Rectal smooth muscle tissue (tissue), 1 donor: ENCODE results near the gene ANKRD26.
"Not testable (repeated sequence)": the region's sequence is repeated elsewhere in the genome, so short reads cannot be mapped to it uniquely, and the experiment has no call there.

Source experiments
- H3K27ac ChIP-seq: one replicate; pipeline ENCODE4 v1.7.0; 2013; ENCODE audit warnings: low read depth, low read length, inconsistent platforms
- H3K27me3 ChIP-seq: one replicate; pipeline ENCODE4 v1.7.0; 2013; ENCODE audit warnings: low read length; ENCODE audit not compliant: control insufficient read depth, insufficient read depth
- H3K36me3 ChIP-seq: one replicate; pipeline ENCODE4 v1.7.0; 2013; ENCODE audit warnings: low read length; ENCODE audit not compliant: control insufficient read depth, insufficient read depth
- H3K4me1 ChIP-seq: one replicate; pipeline ENCODE4 v1.7.0; 2013; ENCODE audit warnings: low read length; ENCODE audit not compliant: control insufficient read depth, insufficient read depth
- H3K4me3 ChIP-seq: one replicate; pipeline ENCODE4 v1.7.0; 2013; ENCODE audit warnings: low read length
- H3K9ac ChIP-seq: one replicate; pipeline ENCODE4 v1.7.0; 2013; ENCODE audit warnings: low read length

ANKRD26 gene

DNA sequence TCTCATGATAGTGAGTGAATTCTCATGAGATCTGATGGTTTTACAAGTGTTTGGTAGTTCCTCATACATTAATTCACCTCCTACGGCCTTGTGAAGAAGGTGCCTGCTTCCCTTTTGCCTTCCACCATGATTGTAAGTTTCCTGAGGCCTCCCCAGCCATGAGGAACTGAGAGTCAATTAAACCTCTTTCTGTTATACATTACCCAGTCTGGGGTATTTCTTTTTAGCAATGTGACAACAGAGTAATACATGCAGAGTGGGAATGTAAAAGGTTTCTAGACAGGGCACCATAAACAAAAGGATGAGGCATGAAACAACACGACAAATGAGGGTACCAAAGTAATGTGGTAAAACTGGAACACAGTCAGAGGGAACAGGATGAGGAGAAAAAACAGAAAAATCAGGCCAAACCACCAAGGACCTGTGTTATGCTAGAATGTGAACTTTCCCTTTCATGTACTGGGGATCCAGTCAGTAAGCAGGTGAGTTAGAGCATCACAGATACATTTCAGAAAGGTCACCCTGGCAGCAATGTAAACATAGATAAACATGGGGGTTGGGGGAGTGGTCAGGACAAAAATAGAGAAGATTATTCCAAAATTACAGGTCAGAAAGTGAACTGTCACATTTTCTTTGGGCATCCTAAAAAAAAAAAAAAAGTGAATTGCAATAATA is 31.9 kb downstream of the ANKRD26 start:
- Histone ChIP-seq H3K36me3 (peaks cover 8% of the 10 kb centered on the region), H3K27ac (no peak overlapping the region), H3K4me1 (no peaks in the 10 kb centered on the region), H3K4me3 (no peak overlapping the region), H3K9ac (no peak overlapping the region), H3K27me3 (no peaks in the 10 kb centered on the region)

- Histone ChIP-seq H3K36me3 (no peaks in the 10 kb centered on the region), H3K27ac (no peak overlapping the region), H3K9ac (no peak overlapping the region), H3K27me3 (no peaks in the 10 kb centered on the region), H3K4me3 (no peak overlapping the region), H3K4me1 (no peaks in the 10 kb centered on the region)
Measured at GRCh38 chr10:27065084-27065483, 35.2 kb downstream of the ANKRD26 start.

GRCh38 chr10:27052656-27053055 is 47.6 kb downstream of the ANKRD26 start:
- Histone ChIP-seq H3K27me3 (no peaks in the 10 kb centered on the region), H3K4me3 (no peak overlapping the region), H3K36me3 (no peaks in the 10 kb centered on the region), H3K27ac (no peak overlapping the region), H3K9ac (no peak overlapping the region), H3K4me1 (no peaks in the 10 kb centered on the region)

GRCh38 chr10:27045247-27045646 is 55.0 kb downstream of the ANKRD26 start:
- H3K4me3 ChIP-seq, H3K27ac ChIP-seq, H3K4me1 ChIP-seq, H3K9ac ChIP-seq, H3K36me3 ChIP-seq, H3K27me3 ChIP-seq: not testable (repeated sequence)

- H3K27ac ChIP-seq: no peak overlapping the region
- H3K4me1 ChIP-seq: no peaks in the 10 kb centered on the region
- H3K27me3 ChIP-seq: no peaks in the 10 kb centered on the region
- H3K4me3 ChIP-seq: no peak overlapping the region
- no peak overlapping the region for H3K9ac ChIP-seq
- H3K36me3 ChIP-seq: peaks cover 3% of the 10 kb centered on the region
Measured at GRCh38 chr10:27041196-27041595, 59.1 kb downstream of the ANKRD26 start.

GRCh38 chr10:27038168-27038567 is 62.1 kb downstream of the ANKRD26 start:
- H3K4me1 ChIP-seq: no peaks in the 10 kb centered on the region
- no peak overlapping the region for H3K4me3 ChIP-seq
- H3K27me3 ChIP-seq: no peaks in the 10 kb centered on the region
- H3K36me3 ChIP-seq: peaks cover 3% of the 10 kb centered on the region
- no peak overlapping the region for H3K9ac ChIP-seq
- H3K27ac ChIP-seq: no peak overlapping the region

DNA sequence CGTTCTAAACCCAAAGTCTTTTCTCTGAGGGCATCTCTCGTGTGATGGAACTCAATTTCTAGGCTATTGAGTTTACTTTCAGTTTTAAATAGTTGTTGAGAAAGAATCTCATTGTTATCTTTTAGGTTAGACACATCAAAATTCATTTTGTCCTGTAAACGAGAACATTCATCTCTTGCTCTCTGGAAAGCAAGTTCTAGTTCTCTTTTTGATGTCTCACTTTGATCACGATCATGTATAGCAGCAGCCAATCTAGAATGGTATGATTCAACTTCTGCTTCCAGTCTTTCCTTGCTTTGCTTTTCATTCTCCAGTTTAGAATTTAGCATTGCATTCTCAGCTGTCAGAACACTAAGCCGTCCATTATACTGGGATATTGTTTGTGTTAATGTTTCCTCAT is 65.1 kb downstream of the ANKRD26 start:
- Histone ChIP-seq H3K4me3 (no peak overlapping the region), H3K27ac (no peak overlapping the region), H3K4me1 (no peaks in the 10 kb centered on the region), H3K9ac (no peak overlapping the region), H3K27me3 (no peaks in the 10 kb centered on the region), H3K36me3 (peaks cover 1% of the 10 kb centered on the region)

- Histone ChIP-seq H3K4me1 (no peaks in the 10 kb centered on the region), H3K27me3 (no peaks in the 10 kb centered on the region), H3K36me3 (peaks cover 2% of the 10 kb centered on the region), H3K27ac (no peak overlapping the region), H3K9ac (no peak overlapping the region), H3K4me3 (no peak overlapping the region)
Measured at GRCh38 chr10:27030060-27030459, 70.2 kb downstream of the ANKRD26 start.

DNA sequence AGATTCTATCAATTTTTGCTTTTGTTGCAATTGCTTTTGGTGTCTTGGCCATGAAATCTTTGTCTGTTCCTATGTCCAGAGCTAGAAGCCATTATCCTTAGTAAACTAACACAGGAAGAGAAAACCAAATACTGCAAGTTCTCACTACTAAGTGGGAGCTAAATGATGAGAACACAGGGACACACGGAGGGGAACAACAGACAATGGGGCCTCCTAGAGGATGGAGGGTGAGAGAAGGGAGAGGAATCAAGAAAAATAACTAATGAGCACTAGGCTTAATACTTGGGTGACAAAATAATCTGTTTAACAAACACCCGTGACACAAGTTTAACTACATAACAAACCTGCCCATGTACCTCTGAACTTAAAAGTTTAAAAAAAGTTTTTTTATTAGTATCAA is 78.2 kb downstream of the ANKRD26 start:
- H3K36me3 ChIP-seq: no peaks in the 10 kb centered on the region
- H3K27ac ChIP-seq: no peak overlapping the region
- H3K27me3 ChIP-seq: no peaks in the 10 kb centered on the region
- H3K4me1 ChIP-seq: no peaks in the 10 kb centered on the region
- no peak overlapping the region for H3K4me3 ChIP-seq
- H3K9ac ChIP-seq: no peak overlapping the region

- Histone ChIP-seq H3K4me1 (no peaks in the 10 kb centered on the region), H3K36me3 (no peaks in the 10 kb centered on the region)
Measured at GRCh38 chr10:27020243-27020642, 80.1 kb downstream of the ANKRD26 start.

GRCh38 chr10:27019827-27020226 is 80.5 kb downstream of the ANKRD26 start:
- H3K27ac ChIP-seq: no peak overlapping the region
- H3K4me1 ChIP-seq: no peaks in the 10 kb centered on the region
- H3K36me3 ChIP-seq: no peaks in the 10 kb centered on the region
- no peak overlapping the region for H3K9ac ChIP-seq
- H3K27me3 ChIP-seq: no peaks in the 10 kb centered on the region
- no peak overlapping the region for H3K4me3 ChIP-seq

More at GRCh38 chr10:27020243-27020642, 80.1 kb downstream of the ANKRD26 start:
- Histone ChIP-seq H3K27ac (no peak overlapping the region), H3K9ac (no peak overlapping the region), H3K27me3 (no peaks in the 10 kb centered on the region), H3K4me3 (no peak overlapping the region)

- no peak overlapping the region for H3K4me3 ChIP-seq
- peaks cover 3% of the 10 kb centered on the region for H3K36me3 ChIP-seq
- no peak overlapping the region for H3K9ac ChIP-seq
- H3K27me3 ChIP-seq: no peaks in the 10 kb centered on the region
- H3K4me1 ChIP-seq: no peaks in the 10 kb centered on the region
- no peak overlapping the region for H3K27ac ChIP-seq
Measured at GRCh38 chr10:26997610-26998009, 102.7 kb downstream of the ANKRD26 start.

GRCh38 chr10:26994743-26995142 is 105.6 kb downstream of the ANKRD26 start:
- Histone ChIP-seq H3K9ac (no peak overlapping the region), H3K36me3 (no peaks in the 10 kb centered on the region), H3K4me3 (no peak overlapping the region), H3K27me3 (no peaks in the 10 kb centered on the region), H3K27ac (no peak overlapping the region), H3K4me1 (no peaks in the 10 kb centered on the region)
